ENCODE results near the gene MMD2.
"Not testable (repeated sequence)": the region's sequence is repeated elsewhere in the genome, so short reads cannot be mapped to it uniquely, and the experiment has no call there.

MMD2 gene, protein sequence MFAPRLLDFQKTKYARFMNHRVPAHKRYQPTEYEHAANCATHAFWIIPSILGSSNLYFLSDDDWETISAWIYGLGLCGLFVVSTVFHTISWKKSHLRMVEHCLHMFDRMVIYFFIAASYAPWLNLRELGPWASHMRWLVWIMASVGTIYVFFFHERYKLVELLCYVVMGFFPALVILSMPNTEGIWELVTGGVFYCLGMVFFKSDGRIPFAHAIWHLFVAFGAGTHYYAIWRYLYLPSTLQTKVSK

GRCh38 chr7:4958477-4959301 lies at the start of gene MMD2:
TSS of gene MMD2 (minus strand) at chr7:4959187. CDS start at chr7:4959017, 170 bp downstream.
- no peak for DNase-seq (ENCODE audit: low read depth in 2 of 2)

- DNase-seq (ENCODE audit: low read depth in 2 of 2) = no peak
These were observed 46.1 kb upstream of the MMD2 start for GRCh38 chr7:5005066-5005465.

DNA sequence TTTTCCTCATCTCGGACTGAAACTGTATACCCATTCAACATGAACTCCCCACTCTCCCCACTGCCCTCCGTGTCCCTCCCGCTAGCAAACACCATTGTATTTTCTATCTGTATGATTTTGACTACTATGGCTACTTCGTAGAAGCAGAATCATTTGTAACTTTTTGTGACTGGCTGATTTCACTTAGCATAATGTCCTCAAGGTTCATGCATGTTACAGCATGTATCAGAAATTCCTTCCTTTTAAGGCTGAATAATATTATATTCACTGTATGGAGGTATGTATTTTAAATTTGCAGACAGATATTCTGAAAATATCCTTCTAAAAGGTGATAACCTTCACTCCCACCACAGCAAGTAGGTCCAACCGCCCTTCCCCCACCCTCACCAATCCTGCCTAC lies 42.9 kb upstream of the MMD2 start:
- DNase-seq (ENCODE audit: low read depth in 2 of 2) = no peak

GRCh38 chr7:5001003-5001402 lies 42.0 kb upstream of the MMD2 start:
- DNase-seq (ENCODE audit: low read depth in 2 of 2) = no peak

DNA sequence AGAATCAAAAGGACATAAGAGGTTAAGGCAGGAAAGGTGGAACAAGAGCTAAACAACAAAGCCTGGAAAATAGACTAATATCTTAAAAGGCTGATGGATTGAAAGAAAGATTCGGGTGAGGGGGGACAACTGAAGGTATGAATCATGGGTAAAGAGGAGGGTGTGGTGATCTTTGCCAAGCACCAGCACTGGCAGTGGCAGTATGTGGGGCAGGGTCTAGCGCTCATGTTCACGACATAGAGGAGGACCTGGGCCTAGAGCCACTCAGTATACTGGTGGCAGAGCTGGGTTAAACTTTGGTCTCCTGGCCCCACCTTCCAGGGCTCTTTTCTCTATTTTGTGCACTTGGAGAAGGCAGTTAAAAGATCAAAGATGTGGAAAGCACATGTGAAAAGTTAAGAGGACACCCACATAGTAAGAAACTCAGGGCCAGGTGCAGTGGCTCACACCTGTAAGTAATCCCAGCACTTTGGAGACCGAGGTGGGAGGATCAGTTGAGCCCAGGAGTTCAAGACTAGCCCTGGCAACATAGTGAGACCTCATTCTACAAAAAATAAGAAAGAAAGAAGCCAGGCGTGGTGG lies 40.5 kb upstream of the MMD2 start:
- no peak for DNase-seq (ENCODE audit: low read depth in 2 of 2)

- DNase-seq (ENCODE audit: low read depth in 2 of 2) = no peak
These were observed 39.9 kb upstream of the MMD2 start for GRCh38 chr7:4998910-4999309.

GRCh38 chr7:4998244-4998643 lies 39.3 kb upstream of the MMD2 start:
- DNase-seq (ENCODE audit: low read depth in 2 of 2) = no peak

DNA sequence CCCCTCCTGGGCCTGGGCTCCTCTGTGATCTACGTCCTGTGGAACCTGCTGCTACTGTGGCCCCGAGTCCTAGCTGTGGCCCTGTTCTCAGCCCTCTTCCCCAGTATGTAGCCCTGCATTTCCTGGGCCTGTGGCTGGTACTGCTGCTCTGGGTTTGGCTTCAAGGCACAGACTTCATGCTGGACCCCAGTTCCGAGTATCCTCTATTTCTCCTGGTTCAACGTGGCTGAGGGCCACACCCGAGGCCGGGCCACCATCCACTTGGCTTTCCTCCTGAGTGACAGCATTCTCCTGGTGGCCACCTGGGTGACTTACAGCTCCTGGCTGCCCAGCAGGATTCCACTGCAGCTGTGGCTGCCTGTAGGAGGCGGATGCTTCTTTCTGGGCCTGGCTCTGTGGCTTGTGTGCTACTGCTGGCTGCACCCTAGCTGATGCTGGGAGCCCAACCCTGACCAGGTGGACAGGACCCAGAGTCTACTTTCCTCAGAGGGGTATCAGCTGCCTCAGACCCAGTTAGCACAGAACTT lies 37.8 kb upstream of the MMD2 start:
- DNase-seq (ENCODE audit: low read depth in 2 of 2) = no peak

GRCh38 chr7:4995429-4995969 lies 36.5 kb upstream of the MMD2 start:
- DNase-seq (ENCODE audit: low read depth in 2 of 2) = no peak

GRCh38 chr7:4993471-4993870 lies 34.5 kb upstream of the MMD2 start:
- no peak for DNase-seq (ENCODE audit: low read depth in 2 of 2)

DNA sequence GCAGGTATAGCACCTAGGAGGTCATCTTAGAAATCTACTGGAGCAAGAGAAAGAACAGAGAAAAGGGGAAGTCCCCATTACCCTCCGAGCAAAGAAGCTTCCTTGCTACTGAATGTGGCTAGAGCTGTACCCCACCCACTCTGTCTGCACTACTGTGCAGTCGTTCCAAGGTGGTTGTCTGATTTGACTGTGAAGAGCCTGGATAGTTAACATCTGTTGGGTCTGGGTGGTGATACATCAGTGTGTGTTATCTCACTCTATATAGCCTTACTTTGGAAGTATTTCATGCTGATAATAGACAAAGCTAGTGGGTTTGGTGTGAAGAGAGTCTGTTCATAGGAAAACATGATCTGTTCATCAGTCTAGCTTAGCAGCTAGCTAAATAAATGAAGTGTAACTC lies 23.8 kb upstream of the MMD2 start:
- not testable (repeated sequence) for DNase-seq (ENCODE audit: low read depth in 2 of 2)

DNA sequence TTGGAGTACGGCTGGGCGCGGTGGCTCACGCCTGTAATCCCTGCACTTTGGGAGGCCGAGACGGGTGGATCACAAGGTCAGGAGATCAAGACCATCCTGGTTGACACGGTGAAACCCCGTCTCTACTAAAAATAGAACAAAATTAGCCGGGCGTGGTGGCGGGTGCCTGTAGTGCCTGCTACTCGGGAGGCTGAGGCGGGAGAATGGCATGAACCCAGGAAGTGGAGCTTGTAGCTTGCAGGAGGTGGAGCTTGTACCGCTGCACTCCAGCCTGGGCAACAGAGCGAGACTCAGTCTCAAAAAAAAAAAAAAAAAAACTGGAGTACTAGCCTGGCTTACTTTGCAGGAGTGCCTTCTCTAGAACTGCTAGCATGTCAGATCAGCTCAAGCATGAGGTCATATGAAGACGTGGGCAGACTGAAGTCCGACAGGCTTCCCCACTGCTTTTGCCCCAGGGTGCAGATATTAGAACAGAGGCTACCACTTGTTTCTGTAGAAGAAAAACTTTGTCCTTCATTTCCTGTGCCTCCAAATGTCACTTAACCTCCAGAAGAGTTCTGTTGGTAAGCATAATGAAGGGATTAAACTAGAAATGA lies 22.4 kb upstream of the MMD2 start:
- not testable (repeated sequence) for DNase-seq (ENCODE audit: low read depth in 2 of 2)

- not testable (repeated sequence) for DNase-seq (ENCODE audit: low read depth in 2 of 2)
These were observed 16.6 kb upstream of the MMD2 start for GRCh38 chr7:4975626-4976025.

GRCh38 chr7:4973728-4974198 lies 14.8 kb upstream of the MMD2 start:
- DNase-seq (ENCODE audit: low read depth in 2 of 2) = peak; percentile 88 to 92

- not testable (repeated sequence) for DNase-seq (ENCODE audit: low read depth in 2 of 2)
These were observed 13.5 kb upstream of the MMD2 start for GRCh38 chr7:4972446-4972845.

DNA sequence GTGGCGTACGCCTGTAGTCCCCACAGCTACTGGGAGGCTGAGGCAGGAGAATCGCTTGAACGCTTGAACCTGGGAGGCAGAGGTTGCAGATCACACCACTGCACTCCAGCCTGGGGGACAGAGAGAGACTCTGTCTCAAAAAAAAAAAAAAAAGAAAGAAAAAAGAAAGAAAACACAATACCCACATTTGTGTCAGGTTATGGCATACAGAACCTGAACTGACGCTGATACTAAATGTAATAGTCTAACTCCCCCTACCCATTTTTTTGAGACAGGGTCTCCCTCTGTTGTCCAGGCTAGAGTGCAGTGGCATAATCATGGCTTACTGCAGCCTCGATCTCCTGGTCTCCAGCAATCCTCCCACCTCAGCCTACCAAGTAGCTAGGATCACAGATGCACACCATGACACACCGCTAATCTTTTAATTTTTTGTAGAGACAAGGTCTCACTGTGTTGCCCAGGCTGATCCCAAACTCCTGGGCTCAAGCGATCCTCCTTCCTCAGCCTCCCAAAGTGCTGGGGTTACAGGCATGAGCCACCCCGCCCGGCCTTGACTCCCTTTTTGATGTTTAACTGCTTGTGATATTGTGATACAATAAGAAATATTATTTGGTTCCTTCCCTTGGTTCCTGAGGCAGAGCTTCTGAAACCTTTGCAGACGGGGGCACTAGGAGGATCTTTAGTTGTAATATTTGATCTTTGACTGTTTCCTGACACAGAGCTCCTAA lies 6.5 kb upstream of the MMD2 start:
- no peak for DNase-seq (ENCODE audit: low read depth in 2 of 2)

GRCh38 chr7:4964506-4964905 lies 5.5 kb upstream of the MMD2 start:
- no peak for DNase-seq (ENCODE audit: low read depth in 2 of 2)

- no peak for DNase-seq (ENCODE audit: low read depth in 2 of 2)
These were observed 4.1 kb upstream of the MMD2 start for GRCh38 chr7:4962872-4963775.

- no peak for DNase-seq (ENCODE audit: low read depth in 2 of 2)
These were observed 1.4 kb upstream of the MMD2 start for GRCh38 chr7:4960363-4960762.

DNA sequence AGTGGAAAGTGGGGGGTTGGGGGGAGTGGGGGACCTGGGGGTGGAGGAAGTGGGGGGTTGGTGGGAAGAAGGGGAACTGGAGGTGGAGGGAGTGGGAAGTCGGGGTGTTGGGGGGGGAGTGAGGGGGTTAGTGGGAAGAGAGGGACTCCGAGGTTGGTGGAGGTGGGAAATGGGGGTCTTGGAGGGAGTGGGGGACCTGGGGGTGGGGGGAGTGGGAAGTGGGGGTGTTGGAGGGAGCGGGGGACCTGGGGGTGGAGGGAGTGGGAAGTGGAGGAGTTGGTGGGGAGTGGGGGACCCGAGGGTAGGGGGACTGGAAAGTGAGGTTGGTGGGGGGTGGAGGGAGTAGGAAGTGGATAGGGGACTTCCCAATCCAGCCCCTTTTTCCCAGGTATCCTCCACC lies 906 bp upstream of the MMD2 start:
- DNase-seq (ENCODE audit: low read depth in 2 of 2) = no peak
